HepG2 (cell line): ENCODE data around the gene XPNPEP1. TPM values are rescaled to one million over a fixed set of nuclear protein-coding genes. Genes with fewer than 3 reads are reported as not detected.

Experiments used
- EP300 ChIP-seq, 3 experiments: sonication (generic) in 1 of 3; formaldehyde crosslinking in 1 of 3; IDR thresholded peaks; 2 replicates each; pipeline versions ENCODE4 v1.5.1 to v1.6.1; 2011 to 2020; ENCODE audit warnings: low read depth in 2 of 3, low read length in 2 of 3, borderline replicate concordance in 1 of 3, improper control_type of control experiment in 1 of 3, mild to moderate bottlenecking in 1 of 3, missing genetic modification reagents in 1 of 3, moderate library complexity in 1 of 3
- FOXA1 ChIP-seq, 2 experiments: fragments of 450-650 bp in 1 of 2; sonication (generic) in 1 of 2; formaldehyde crosslinking in 1 of 2; IDR thresholded peaks; 2 replicates each; pipeline versions ENCODE4 v1.4.0 to v1.6.1; 2016 to 2020; ENCODE audit warnings: missing genetic modification reagents in 1 of 2
- FOXJ3 ChIP-seq: sonication (generic); formaldehyde crosslinking; IDR thresholded peaks from 2 replicates; pipeline ENCODE4 v1.4.0; 2020; ENCODE audit warnings: missing genetic modification reagents, mild to moderate bottlenecking, borderline replicate concordance
- PITX1 ChIP-seq: sonication (generic); formaldehyde crosslinking; IDR thresholded peaks from 2 replicates; pipeline ENCODE4 v1.5.1; 2020; ENCODE audit warnings: mild to moderate bottlenecking, missing genetic modification reagents
- RELA ChIP-seq: sonication (generic); formaldehyde crosslinking; IDR thresholded peaks from 2 replicates; pipeline ENCODE4 v1.4.0; 2020; ENCODE audit warnings: missing genetic modification reagents
- SALL1 ChIP-seq: sonication (generic); formaldehyde crosslinking; IDR thresholded peaks from 2 replicates; pipeline ENCODE4 v1.8.0; 2022; ENCODE audit warnings: mild to moderate bottlenecking, missing genetic modification reagents
- SKI ChIP-seq: fragments of 450-650 bp; IDR thresholded peaks from one replicate; pipeline ENCODE4 v1.6.1; 2018; ENCODE audit warnings: mild to moderate bottlenecking; ENCODE audit not compliant: partially characterized antibody
- TFAP4 ChIP-seq: sonication (generic); IDR thresholded peaks from 2 replicates; pipeline ENCODE4 v1.6.1; 2016; ENCODE audit warnings: low read depth, borderline replicate concordance
- polyA plus RNA-seq, 8 experiments: library from polyadenylated mRNA; depleted of rRNA in 3 of 8; stranded (reverse) in 7 of 8; unstranded in 1 of 8; fragments of >200 nt; fragmentation: Illumina TruSeq in 4 of 8; extraction: Trizol in 4 of 8; gene quantifications; 2 replicates each; pipeline versions ENCODE4 v1.2.1 to v1.2.3, GENCODE V29; 2011 to 2016; ENCODE audit warnings: low read depth in 4 of 8, missing spikeins in 1 of 8, mixed read lengths in 1 of 8; ENCODE audit not compliant: insufficient read depth in 1 of 8
- total RNA-seq, 5 experiments: library from RNA; depleted of rRNA; stranded (reverse); fragments of >200 nt; fragmentation: Illumina TruSeq; extraction: Trizol; gene quantifications; 2 replicates each; pipeline ENCODE4 v1.2.3, GENCODE V29; 2016; ENCODE audit warnings: low read depth in 1 of 5
- TF ChIP-seq, protein P1 (sequence below): sonication (generic); formaldehyde crosslinking; IDR thresholded peaks from 2 replicates; pipeline ENCODE4 v1.4.0; 2020; ENCODE audit warnings: mild to moderate bottlenecking, missing genetic modification reagents, borderline replicate concordance
- TF ChIP-seq, protein P2 (sequence below): IDR thresholded peaks from 2 replicates; pipeline ENCODE4 v1.6.1; 2016; ENCODE audit warnings: low read depth, missing genetic modification reagents, missing compliant biosample characterization
- TF ChIP-seq, protein P3 (sequence below): sonication (generic); formaldehyde crosslinking; conservative IDR thresholded peaks from 2 replicates; pipeline ENCODE4 v1.4.0; 2020; ENCODE audit warnings: missing genetic modification reagents

XPNPEP1 gene
- total and polyA plus RNA-seq, 2 of the 13 experiments (the other 11 are each of a cell fraction or from before 2014, with no cell fraction given), result 30.3 to 55.5 TPM

GRCh38 chr10:109971634-109972033 is 48.3 kb upstream of the XPNPEP1 start (continued):
- TF ChIP-seq, protein P1, sequence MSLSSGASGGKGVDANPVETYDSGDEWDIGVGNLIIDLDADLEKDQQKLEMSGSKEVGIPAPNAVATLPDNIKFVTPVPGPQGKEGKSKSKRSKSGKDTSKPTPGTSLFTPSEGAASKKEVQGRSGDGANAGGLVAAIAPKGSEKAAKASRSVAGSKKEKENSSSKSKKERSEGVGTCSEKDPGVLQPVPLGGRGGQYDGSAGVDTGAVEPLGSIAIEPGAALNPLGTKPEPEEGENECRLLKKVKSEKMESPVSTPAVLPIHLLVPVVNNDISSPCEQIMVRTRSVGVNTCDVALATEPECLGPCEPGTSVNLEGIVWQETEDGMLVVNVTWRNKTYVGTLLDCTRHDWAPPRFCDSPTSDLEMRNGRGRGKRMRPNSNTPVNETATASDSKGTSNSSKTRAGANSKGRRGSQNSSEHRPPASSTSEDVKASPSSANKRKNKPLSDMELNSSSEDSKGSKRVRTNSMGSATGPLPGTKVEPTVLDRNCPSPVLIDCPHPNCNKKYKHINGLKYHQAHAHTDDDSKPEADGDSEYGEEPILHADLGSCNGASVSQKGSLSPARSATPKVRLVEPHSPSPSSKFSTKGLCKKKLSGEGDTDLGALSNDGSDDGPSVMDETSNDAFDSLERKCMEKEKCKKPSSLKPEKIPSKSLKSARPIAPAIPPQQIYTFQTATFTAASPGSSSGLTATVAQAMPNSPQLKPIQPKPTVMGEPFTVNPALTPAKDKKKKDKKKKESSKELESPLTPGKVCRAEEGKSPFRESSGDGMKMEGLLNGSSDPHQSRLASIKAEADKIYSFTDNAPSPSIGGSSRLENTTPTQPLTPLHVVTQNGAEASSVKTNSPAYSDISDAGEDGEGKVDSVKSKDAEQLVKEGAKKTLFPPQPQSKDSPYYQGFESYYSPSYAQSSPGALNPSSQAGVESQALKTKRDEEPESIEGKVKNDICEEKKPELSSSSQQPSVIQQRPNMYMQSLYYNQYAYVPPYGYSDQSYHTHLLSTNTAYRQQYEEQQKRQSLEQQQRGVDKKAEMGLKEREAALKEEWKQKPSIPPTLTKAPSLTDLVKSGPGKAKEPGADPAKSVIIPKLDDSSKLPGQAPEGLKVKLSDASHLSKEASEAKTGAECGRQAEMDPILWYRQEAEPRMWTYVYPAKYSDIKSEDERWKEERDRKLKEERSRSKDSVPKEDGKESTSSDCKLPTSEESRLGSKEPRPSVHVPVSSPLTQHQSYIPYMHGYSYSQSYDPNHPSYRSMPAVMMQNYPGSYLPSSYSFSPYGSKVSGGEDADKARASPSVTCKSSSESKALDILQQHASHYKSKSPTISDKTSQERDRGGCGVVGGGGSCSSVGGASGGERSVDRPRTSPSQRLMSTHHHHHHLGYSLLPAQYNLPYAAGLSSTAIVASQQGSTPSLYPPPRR (CRISPR knock-in tag), result peak; percentile 45; the same call in 1 of the 2 replicates
- peak; percentile 82 for TF ChIP-seq TFAP4
- no peak for TF ChIP-seq RELA (CRISPR knock-in tag)
- TF ChIP-seq FOXJ3 (CRISPR knock-in tag), result no peak
- no peak for TF ChIP-seq SKI
- 0 out of 4 replicates have a peak, but pooled peaks of 1 of the 2 experiments have one; percentile 20 for TF ChIP-seq EP300 (IDR thresholded peaks at IDR 0.05; ENCODE audit: low read depth in 2 of 2, low read length in 2 of 2)
- no peak for TF ChIP-seq EP300 (CRISPR knock-in tag; IDR thresholded peaks at IDR 0.05; ENCODE audit: borderline replicate concordance)
- peak; percentile 76 for TF ChIP-seq PITX1
- TF ChIP-seq, protein P2, sequence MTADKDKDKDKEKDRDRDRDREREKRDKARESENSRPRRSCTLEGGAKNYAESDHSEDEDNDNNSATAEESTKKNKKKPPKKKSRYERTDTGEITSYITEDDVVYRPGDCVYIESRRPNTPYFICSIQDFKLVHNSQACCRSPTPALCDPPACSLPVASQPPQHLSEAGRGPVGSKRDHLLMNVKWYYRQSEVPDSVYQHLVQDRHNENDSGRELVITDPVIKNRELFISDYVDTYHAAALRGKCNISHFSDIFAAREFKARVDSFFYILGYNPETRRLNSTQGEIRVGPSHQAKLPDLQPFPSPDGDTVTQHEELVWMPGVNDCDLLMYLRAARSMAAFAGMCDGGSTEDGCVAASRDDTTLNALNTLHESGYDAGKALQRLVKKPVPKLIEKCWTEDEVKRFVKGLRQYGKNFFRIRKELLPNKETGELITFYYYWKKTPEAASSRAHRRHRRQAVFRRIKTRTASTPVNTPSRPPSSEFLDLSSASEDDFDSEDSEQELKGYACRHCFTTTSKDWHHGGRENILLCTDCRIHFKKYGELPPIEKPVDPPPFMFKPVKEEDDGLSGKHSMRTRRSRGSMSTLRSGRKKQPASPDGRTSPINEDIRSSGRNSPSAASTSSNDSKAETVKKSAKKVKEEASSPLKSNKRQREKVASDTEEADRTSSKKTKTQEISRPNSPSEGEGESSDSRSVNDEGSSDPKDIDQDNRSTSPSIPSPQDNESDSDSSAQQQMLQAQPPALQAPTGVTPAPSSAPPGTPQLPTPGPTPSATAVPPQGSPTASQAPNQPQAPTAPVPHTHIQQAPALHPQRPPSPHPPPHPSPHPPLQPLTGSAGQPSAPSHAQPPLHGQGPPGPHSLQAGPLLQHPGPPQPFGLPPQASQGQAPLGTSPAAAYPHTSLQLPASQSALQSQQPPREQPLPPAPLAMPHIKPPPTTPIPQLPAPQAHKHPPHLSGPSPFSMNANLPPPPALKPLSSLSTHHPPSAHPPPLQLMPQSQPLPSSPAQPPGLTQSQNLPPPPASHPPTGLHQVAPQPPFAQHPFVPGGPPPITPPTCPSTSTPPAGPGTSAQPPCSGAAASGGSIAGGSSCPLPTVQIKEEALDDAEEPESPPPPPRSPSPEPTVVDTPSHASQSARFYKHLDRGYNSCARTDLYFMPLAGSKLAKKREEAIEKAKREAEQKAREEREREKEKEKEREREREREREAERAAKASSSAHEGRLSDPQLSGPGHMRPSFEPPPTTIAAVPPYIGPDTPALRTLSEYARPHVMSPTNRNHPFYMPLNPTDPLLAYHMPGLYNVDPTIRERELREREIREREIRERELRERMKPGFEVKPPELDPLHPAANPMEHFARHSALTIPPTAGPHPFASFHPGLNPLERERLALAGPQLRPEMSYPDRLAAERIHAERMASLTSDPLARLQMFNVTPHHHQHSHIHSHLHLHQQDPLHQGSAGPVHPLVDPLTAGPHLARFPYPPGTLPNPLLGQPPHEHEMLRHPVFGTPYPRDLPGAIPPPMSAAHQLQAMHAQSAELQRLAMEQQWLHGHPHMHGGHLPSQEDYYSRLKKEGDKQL (CRISPR knock-in tag), result peak; percentile 52; the same call in 1 of the 2 replicates
- peak; percentile 31; the same call in 1 of the 2 replicates for TF ChIP-seq SALL1 (CRISPR knock-in tag)
- TF ChIP-seq, protein P3, sequence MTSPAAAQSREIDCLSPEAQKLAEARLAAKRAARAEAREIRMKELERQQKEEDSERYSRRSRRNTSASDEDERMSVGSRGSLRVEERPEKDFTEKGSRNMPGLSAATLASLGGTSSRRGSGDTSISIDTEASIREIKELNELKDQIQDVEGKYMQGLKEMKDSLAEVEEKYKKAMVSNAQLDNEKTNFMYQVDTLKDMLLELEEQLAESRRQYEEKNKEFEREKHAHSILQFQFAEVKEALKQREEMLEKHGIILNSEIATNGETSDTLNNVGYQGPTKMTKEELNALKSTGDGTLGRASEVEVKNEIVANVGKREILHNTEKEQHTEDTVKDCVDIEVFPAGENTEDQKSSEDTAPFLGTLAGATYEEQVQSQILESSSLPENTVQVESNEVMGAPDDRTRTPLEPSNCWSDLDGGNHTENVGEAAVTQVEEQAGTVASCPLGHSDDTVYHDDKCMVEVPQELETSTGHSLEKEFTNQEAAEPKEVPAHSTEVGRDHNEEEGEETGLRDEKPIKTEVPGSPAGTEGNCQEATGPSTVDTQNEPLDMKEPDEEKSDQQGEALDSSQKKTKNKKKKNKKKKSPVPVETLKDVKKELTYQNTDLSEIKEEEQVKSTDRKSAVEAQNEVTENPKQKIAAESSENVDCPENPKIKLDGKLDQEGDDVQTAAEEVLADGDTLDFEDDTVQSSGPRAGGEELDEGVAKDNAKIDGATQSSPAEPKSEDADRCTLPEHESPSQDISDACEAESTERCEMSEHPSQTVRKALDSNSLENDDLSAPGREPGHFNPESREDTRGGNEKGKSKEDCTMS (CRISPR knock-in tag), result no peak
- TF ChIP-seq FOXA1 (IDR thresholded peaks at IDR 0.05), result no peak
- TF ChIP-seq FOXA1 (CRISPR knock-in tag; IDR thresholded peaks at IDR 0.05), result peak; percentile 35; the same call in 1 of the 2 replicates
